GM19351 (cell line): ENCODE results near the gene SPDYE3.
"Not testable (repeated sequence)": the region's sequence is repeated elsewhere in the genome, so short reads cannot be mapped to it uniquely, and the experiment has no call there.

ENCODE experiments used
- ATAC-seq: cut with Tn5 transposase; IDR thresholded peaks from one replicate; pipeline ENCODE4 v1.9.1; 2021; ENCODE audit warnings: mild to moderate bottlenecking, moderate library complexity; ENCODE audit not compliant: unreplicated experiment

Gene SPDYE3

GRCh38 chr7:100307402-100307801 lies at the start of gene SPDYE3:
Gene SPDYE3 (plus strand): TSS chr7:100307702. CDS start chr7:100307886, 184 bp downstream.
- not testable (repeated sequence) for ATAC-seq

GRCh38 chr7:100259984-100260383 lies 47.5 kb upstream of the SPDYE3 start:
- not testable (repeated sequence) for ATAC-seq

- not testable (repeated sequence) for ATAC-seq
These were observed 44.6 kb upstream of the SPDYE3 start for GRCh38 chr7:100262896-100263295.

- ATAC-seq = not testable (repeated sequence)
These were observed 43.3 kb upstream of the SPDYE3 start for GRCh38 chr7:100264223-100264622.

- not testable (repeated sequence) for ATAC-seq
These were observed 42.8 kb upstream of the SPDYE3 start for GRCh38 chr7:100264669-100265165.

- ATAC-seq = not testable (repeated sequence)
These were observed 41.7 kb upstream of the SPDYE3 start for GRCh38 chr7:100265851-100266250.

- no peak for ATAC-seq
These were observed 40.7 kb upstream of the SPDYE3 start for GRCh38 chr7:100266576-100267354.

- ATAC-seq = no peak
These were observed 39.9 kb upstream of the SPDYE3 start for GRCh38 chr7:100267648-100268047.

- ATAC-seq = not testable (repeated sequence)
These were observed 38.6 kb upstream of the SPDYE3 start for GRCh38 chr7:100268882-100269281.

- not testable (repeated sequence) for ATAC-seq
These were observed 38.0 kb upstream of the SPDYE3 start for GRCh38 chr7:100269306-100270045.

GRCh38 chr7:100270046-100270918 lies 37.2 kb upstream of the SPDYE3 start:
- ATAC-seq = not testable (repeated sequence)

GRCh38 chr7:100270941-100271593 lies 36.4 kb upstream of the SPDYE3 start:
- not testable (repeated sequence) for ATAC-seq

- ATAC-seq = peak; percentile 89
These were observed 35.6 kb upstream of the SPDYE3 start for GRCh38 chr7:100271716-100272537.

- ATAC-seq = not testable (repeated sequence)
These were observed 35.0 kb upstream of the SPDYE3 start for GRCh38 chr7:100272538-100272902.

GRCh38 chr7:100275120-100275519 lies 32.4 kb upstream of the SPDYE3 start:
- ATAC-seq = no peak

- not testable (repeated sequence) for ATAC-seq
These were observed 31.4 kb upstream of the SPDYE3 start for GRCh38 chr7:100276126-100276525.

- ATAC-seq = not testable (repeated sequence)
These were observed 25.4 kb upstream of the SPDYE3 start for GRCh38 chr7:100282069-100282608.

- not testable (repeated sequence) for ATAC-seq
These were observed 24.4 kb upstream of the SPDYE3 start for GRCh38 chr7:100283147-100283546.
